HepG2 (cell line): Measurements from ENCODE around the gene GRIK4. TPM values are rescaled to one million over a fixed set of nuclear protein-coding genes. Genes with fewer than 3 reads are reported as not detected.

Experiments used
- AHDC1 ChIP-seq: sonication (generic); formaldehyde crosslinking; IDR thresholded peaks from 2 replicates; pipeline ENCODE4 v1.5.1; 2020; ENCODE audit warnings: mild to moderate bottlenecking, missing genetic modification reagents, borderline replicate concordance
- FOSL1 ChIP-seq: sonication (generic); formaldehyde crosslinking; IDR thresholded peaks from 2 replicates; pipeline ENCODE4 v1.9.0; 2021; ENCODE audit warnings: missing genetic modification reagents, borderline replicate concordance
- FOXM1 ChIP-seq: sonication (generic); formaldehyde crosslinking; IDR thresholded peaks from 2 replicates; pipeline ENCODE4 v1.5.0; 2020; ENCODE audit warnings: missing genetic modification reagents
- HMG20B ChIP-seq: conservative IDR thresholded peaks from 2 replicates; pipeline ENCODE4 v1.6.1; 2016; ENCODE audit warnings: missing genetic modification reagents, missing compliant biosample characterization
- JUN ChIP-seq: sonication (generic); formaldehyde crosslinking; IDR thresholded peaks from 2 replicates; pipeline ENCODE4 v1.4.0; 2020; ENCODE audit warnings: mild to moderate bottlenecking, missing genetic modification reagents
- MZF1 ChIP-seq: sonication (generic); formaldehyde crosslinking; IDR thresholded peaks from 2 replicates; pipeline ENCODE4 v1.8.1; 2023; ENCODE audit warnings: mild to moderate bottlenecking, missing genetic modification reagents, borderline replicate concordance
- NFE2L1 ChIP-seq: sonication (generic); formaldehyde crosslinking; IDR thresholded peaks from 2 replicates; pipeline ENCODE4 v1.4.0; 2020; ENCODE audit warnings: missing genetic modification reagents, mild to moderate bottlenecking, borderline replicate concordance
- PITX1 ChIP-seq: sonication (generic); formaldehyde crosslinking; IDR thresholded peaks from 2 replicates; pipeline ENCODE4 v1.5.1; 2020; ENCODE audit warnings: mild to moderate bottlenecking, missing genetic modification reagents
- TARDBP ChIP-seq: sonication (generic); formaldehyde crosslinking; IDR thresholded peaks from 2 replicates; pipeline ENCODE4 v1.8.0; 2022; ENCODE audit warnings: mild to moderate bottlenecking, missing genetic modification reagents
- TBX3 ChIP-seq: fragments of 450-650 bp; IDR thresholded peaks from 2 replicates; pipeline ENCODE4 v1.6.1; 2017; ENCODE audit warnings: antibody characterized with exemption, mild to moderate bottlenecking, inconsistent platforms, borderline replicate concordance
- ZNF276 ChIP-seq: sonication (generic); formaldehyde crosslinking; IDR thresholded peaks from 2 replicates; pipeline ENCODE4 v1.4.0; 2020; ENCODE audit warnings: mild to moderate bottlenecking, low read depth, missing genetic modification reagents
- ZNF34 ChIP-seq: sonication (generic); formaldehyde crosslinking; IDR thresholded peaks from 2 replicates; pipeline ENCODE4 v1.4.0; 2020; ENCODE audit warnings: mild to moderate bottlenecking, missing genetic modification reagents, borderline replicate concordance
- ZNF431 ChIP-seq: sonication (generic); formaldehyde crosslinking; IDR thresholded peaks from 2 replicates; pipeline ENCODE4 v1.9.0; 2022; ENCODE audit warnings: missing genetic modification reagents, low read depth, mild to moderate bottlenecking, borderline replicate concordance
- ZNF747 ChIP-seq: sonication (generic); formaldehyde crosslinking; IDR thresholded peaks from 2 replicates; pipeline ENCODE4 v1.8.1; 2023; ENCODE audit warnings: missing genetic modification reagents, mild to moderate bottlenecking, borderline replicate concordance
- polyA plus RNA-seq, 8 experiments: library from polyadenylated mRNA; depleted of rRNA in 3 of 8; stranded (reverse) in 7 of 8; unstranded in 1 of 8; fragments of >200 nt; fragmentation: Illumina TruSeq in 4 of 8; extraction: Trizol in 4 of 8; gene quantifications; 2 replicates each; pipeline versions ENCODE4 v1.2.1 to v1.2.3, GENCODE V29; 2011 to 2016; ENCODE audit warnings: low read depth in 4 of 8, missing spikeins in 1 of 8, mixed read lengths in 1 of 8; ENCODE audit not compliant: insufficient read depth in 1 of 8
- total RNA-seq, 5 experiments: library from RNA; depleted of rRNA; stranded (reverse); fragments of >200 nt; fragmentation: Illumina TruSeq; extraction: Trizol; gene quantifications; 2 replicates each; pipeline ENCODE4 v1.2.3, GENCODE V29; 2016; ENCODE audit warnings: low read depth in 1 of 5
- TF ChIP-seq, protein P1 (sequence below): sonication (generic); formaldehyde crosslinking; IDR thresholded peaks from 2 replicates; pipeline ENCODE4 v1.5.1; 2020; ENCODE audit warnings: mild to moderate bottlenecking, missing genetic modification reagents, moderate library complexity
- TF ChIP-seq, protein P2 (sequence below): sonication (generic); formaldehyde crosslinking; IDR thresholded peaks from 2 replicates; pipeline ENCODE4 v1.4.0; 2020; ENCODE audit warnings: missing genetic modification reagents, borderline replicate concordance

The GRIK4 gene
- total and polyA plus RNA-seq, 2 of the 13 experiments (the other 11 are each of a cell fraction or from before 2014, with no cell fraction given), result 0.04 to 0.07 TPM

GRCh38 chr11:120517390-120517761 lies 5.8 kb downstream of the GRIK4 start (continued):
- TF ChIP-seq AHDC1 (CRISPR knock-in tag) (no peak), PITX1 (no peak), ZNF747 (CRISPR knock-in tag) (no peak), ZNF276 (CRISPR knock-in tag) (no peak), MZF1 (CRISPR knock-in tag) (no peak), FOXM1 (CRISPR knock-in tag) (no peak), TARDBP (CRISPR knock-in tag) (no peak), TBX3 (no peak), JUN (no peak), ZNF34 (no peak), FOSL1 (CRISPR knock-in tag) (peak; percentile 44; the same call in 1 of the 2 replicates), NFE2L1 (CRISPR knock-in tag) (no peak), ZNF431 (CRISPR knock-in tag) (no peak), HMG20B (no peak)
- TF ChIP-seq, protein P1, sequence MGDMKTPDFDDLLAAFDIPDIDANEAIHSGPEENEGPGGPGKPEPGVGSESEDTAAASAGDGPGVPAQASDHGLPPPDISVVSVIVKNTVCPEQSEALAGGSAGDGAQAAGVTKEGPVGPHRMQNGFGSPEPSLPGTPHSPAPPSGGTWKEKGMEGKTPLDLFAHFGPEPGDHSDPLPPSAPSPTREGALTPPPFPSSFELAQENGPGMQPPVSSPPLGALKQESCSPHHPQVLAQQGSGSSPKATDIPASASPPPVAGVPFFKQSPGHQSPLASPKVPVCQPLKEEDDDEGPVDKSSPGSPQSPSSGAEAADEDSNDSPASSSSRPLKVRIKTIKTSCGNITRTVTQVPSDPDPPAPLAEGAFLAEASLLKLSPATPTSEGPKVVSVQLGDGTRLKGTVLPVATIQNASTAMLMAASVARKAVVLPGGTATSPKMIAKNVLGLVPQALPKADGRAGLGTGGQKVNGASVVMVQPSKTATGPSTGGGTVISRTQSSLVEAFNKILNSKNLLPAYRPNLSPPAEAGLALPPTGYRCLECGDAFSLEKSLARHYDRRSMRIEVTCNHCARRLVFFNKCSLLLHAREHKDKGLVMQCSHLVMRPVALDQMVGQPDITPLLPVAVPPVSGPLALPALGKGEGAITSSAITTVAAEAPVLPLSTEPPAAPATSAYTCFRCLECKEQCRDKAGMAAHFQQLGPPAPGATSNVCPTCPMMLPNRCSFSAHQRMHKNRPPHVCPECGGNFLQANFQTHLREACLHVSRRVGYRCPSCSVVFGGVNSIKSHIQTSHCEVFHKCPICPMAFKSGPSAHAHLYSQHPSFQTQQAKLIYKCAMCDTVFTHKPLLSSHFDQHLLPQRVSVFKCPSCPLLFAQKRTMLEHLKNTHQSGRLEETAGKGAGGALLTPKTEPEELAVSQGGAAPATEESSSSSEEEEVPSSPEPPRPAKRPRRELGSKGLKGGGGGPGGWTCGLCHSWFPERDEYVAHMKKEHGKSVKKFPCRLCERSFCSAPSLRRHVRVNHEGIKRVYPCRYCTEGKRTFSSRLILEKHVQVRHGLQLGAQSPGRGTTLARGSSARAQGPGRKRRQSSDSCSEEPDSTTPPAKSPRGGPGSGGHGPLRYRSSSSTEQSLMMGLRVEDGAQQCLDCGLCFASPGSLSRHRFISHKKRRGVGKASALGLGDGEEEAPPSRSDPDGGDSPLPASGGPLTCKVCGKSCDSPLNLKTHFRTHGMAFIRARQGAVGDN, result no peak
- TF ChIP-seq, protein P2, sequence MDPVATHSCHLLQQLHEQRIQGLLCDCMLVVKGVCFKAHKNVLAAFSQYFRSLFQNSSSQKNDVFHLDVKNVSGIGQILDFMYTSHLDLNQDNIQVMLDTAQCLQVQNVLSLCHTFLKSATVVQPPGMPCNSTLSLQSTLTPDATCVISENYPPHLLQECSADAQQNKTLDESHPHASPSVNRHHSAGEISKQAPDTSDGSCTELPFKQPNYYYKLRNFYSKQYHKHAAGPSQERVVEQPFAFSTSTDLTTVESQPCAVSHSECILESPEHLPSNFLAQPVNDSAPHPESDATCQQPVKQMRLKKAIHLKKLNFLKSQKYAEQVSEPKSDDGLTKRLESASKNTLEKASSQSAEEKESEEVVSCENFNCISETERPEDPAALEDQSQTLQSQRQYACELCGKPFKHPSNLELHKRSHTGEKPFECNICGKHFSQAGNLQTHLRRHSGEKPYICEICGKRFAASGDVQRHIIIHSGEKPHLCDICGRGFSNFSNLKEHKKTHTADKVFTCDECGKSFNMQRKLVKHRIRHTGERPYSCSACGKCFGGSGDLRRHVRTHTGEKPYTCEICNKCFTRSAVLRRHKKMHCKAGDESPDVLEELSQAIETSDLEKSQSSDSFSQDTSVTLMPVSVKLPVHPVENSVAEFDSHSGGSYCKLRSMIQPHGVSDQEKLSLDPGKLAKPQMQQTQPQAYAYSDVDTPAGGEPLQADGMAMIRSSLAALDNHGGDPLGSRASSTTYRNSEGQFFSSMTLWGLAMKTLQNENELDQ (CRISPR knock-in tag), result no peak
